Glomerular endothelial cell (primary cell): ENCODE measurements around the gene RAB31. TPM values are rescaled to one million over a fixed set of nuclear protein-coding genes. Genes with fewer than 3 reads are reported as not detected.

ENCODE experiments used
- DNase-seq: peaks from one replicate; pipeline ENCODE4 v3.0.0-alpha.2; 2011; ENCODE audit warnings: low read depth, low spot score; ENCODE audit errors: extremely low read depth
- total RNA-seq: library from RNA; depleted of rRNA; stranded (reverse); fragments of >200 nt; gene quantifications from 2 replicates; pipeline ENCODE4 v1.2.3, GENCODE V29; 2015

Gene RAB31
- total RNA-seq, 1 donor from 2014 or later = 19.4 TPM

DNA sequence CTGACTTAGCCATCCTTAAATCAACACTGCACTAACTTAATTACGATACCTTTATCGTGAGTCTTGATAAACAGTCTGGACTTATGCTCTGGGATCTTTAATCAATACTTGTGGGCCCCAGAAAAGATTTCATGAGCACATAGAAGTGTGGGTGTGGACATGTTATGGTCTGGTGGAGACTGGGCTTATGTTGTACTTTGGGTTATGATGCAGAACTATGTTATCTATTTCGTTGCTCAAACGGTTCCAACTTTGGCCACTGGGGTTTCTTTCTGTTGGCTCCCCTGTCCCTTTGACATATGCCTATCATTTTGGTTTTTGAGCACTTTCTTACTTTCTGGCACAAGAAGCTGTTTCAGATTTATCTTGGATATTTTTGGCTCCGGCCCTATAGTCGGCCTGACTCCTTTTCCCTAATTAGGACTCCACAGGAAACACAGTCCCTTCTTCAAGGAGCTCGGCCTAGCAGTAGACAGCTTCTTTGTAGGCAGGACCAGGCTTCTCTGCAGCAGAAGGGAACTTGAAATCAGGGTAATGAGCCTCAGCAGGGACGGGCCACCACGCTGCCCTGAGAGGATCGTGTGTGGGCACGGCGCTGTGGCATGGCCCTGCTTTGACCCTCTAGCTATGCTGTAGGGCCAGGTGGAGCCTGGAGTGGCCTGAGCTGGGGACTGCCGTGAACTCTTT, 123.1 kb downstream of the RAB31 start:
- DNase-seq = no peak

GRCh38 chr18:9831723-9832199, 123.7 kb downstream of the RAB31 start:
- DNase-seq = no peak

- no peak for DNase-seq
These were observed 124.8 kb downstream of the RAB31 start for GRCh38 chr18:9832871-9833270.

GRCh38 chr18:9834551-9834950, 126.5 kb downstream of the RAB31 start:
- no peak for DNase-seq

- no peak for DNase-seq
These were observed 127.1 kb downstream of the RAB31 start for GRCh38 chr18:9835113-9835755.

GRCh38 chr18:9835825-9836224, 127.7 kb downstream of the RAB31 start:
- DNase-seq = no peak

GRCh38 chr18:9838144-9838877, 130.2 kb downstream of the RAB31 start:
- no peak for DNase-seq

DNA sequence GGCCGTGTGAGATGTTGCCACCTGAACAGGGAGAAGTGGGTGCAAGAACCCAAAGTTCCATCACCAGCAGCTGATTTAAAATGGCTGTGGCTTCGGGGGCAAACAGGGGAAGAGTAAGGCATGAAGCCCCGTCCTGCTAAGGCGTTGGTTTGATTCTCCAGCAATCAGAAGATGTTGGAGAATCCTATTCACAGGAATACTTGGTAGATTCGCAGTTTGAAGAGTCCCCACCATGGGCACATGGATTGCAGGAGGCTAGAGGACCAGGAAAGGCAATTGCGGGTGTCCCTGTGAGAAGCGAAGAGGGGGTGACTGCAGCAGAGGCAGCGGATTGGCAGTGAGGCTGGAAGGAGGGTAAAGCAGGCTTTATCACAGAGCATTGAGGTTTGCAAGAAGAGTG, 131.1 kb downstream of the RAB31 start:
- no peak for DNase-seq

- DNase-seq = no peak
These were observed 131.8 kb downstream of the RAB31 start for GRCh38 chr18:9839853-9840252.

GRCh38 chr18:9841752-9842151, 133.7 kb downstream of the RAB31 start:
- DNase-seq = no peak

- no peak for DNase-seq
These were observed 134.3 kb downstream of the RAB31 start for GRCh38 chr18:9842448-9842847.

GRCh38 chr18:9845256-9845655, 137.2 kb downstream of the RAB31 start:
- DNase-seq = no peak

- no peak for DNase-seq
These were observed 138.2 kb downstream of the RAB31 start for GRCh38 chr18:9846162-9846925.

DNA sequence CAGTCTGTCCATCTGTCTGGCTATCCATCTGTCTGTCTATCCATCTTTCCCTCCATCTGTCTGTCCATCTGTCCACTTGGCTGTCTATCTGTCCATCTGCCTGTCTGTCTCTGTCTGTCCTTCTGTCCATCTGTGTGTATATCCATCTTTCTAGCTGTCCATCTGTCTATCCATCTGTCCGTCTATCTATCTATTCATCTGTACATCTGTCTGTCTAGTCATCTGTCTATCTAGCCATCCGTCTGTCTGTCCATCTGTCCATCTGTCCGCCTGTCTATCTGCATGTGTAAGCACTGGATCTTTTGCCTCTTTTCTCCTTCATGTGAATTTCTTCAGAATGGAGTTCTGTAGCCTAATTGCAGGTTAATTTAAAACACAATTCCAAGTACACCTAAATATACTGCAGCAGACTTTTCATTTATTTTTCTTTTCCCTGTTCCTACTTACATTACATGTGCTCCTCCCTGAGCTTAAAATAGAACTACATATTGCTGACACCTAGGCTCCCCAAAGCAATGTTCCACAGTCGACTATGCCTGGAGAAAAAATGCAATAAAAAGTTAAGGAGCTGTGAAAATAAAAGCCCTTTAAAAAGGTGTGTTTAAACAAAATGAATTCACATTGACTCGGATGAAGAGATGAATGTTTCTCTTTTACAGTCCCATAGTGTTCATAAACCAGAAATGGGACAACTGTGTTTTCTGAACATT, 140.2 kb downstream of the RAB31 start:
- no peak for DNase-seq

GRCh38 chr18:9849407-9850283, 141.5 kb downstream of the RAB31 start:
- DNase-seq = no peak

- DNase-seq = no peak
These were observed 142.2 kb downstream of the RAB31 start for GRCh38 chr18:9850309-9850708.

DNA sequence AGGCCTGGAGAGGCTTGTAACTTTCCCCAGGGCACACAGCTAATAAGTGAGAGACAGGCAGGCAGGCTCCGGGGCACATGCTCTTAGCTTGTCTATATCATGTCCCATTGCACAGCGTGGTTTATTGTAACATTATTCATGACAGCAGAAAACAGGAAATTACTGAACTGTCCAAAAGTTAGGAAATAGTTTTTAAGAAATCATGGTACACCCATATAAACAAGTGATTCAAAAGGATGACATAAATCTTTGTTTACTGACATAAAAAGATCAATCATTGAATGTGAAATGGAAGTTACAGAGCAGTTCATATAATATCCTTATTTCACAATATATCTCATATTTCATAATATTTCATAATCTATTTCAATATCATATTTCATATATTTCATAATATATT, 143.4 kb downstream of the RAB31 start:
- no peak for DNase-seq

- DNase-seq = no peak
These were observed 144.4 kb downstream of the RAB31 start for GRCh38 chr18:9852266-9853081.
